Breast epithelium (tissue), 4 donors: Measurements from ENCODE around the gene BBS9. TPM values are rescaled to one million over a fixed set of nuclear protein-coding genes. Genes with fewer than 3 reads are reported as not detected.

Experiments used
- DNase-seq, 2 donors: peaks; one replicate each; pipeline ENCODE4 v3.0.0-alpha.2; 2019; ENCODE audit warnings: low spot score in 2 of 2
- H3K27ac ChIP-seq, 2 donors: fragments of 200-600 bp; sonication (generic) in 1 of 2; one replicate each; pipeline ENCODE4 v1.5.1; 2016 to 2019; ENCODE audit warnings: mild to moderate bottlenecking in 1 of 2
- H3K27me3 ChIP-seq, 2 donors: fragments of 200-600 bp; sonication (generic) in 1 of 2; one replicate each; pipeline versions ENCODE4 v1.5.1 to v1.6.0; 2017 to 2019; ENCODE audit warnings: control low read depth in 1 of 2, mild to moderate bottlenecking in 1 of 2
- H3K36me3 ChIP-seq: fragments of 200-600 bp; one replicate; pipeline ENCODE4 v1.5.1; 2019
- H3K4me1 ChIP-seq, 2 donors: fragments of 200-600 bp; sonication (generic); one replicate each; pipeline ENCODE4 v1.5.1; 2016 to 2019; ENCODE audit warnings: control low read depth in 1 of 2
- H3K4me3 ChIP-seq, 3 donors: fragments of 200-600 bp; sonication (generic); 1 replicate in 2 of 3; 2 replicates in 1 of 3; pipeline ENCODE4 v1.5.1; 2016 to 2019; ENCODE audit warnings: mild to moderate bottlenecking in 3 of 3, moderate library complexity in 2 of 3
- H3K9me3 ChIP-seq, 2 donors: fragments of 200-600 bp; sonication (generic) in 1 of 2; one replicate each; pipeline ENCODE4 v1.5.1; 2016 to 2019; ENCODE audit warnings: control low read depth in 1 of 2
- POLR2A ChIP-seq: fragments of 450-650 bp; IDR thresholded peaks from one replicate; pipeline ENCODE4 v1.6.1; 2016; ENCODE audit warnings: antibody characterized with exemption, mild to moderate bottlenecking, moderate library complexity
- POLR2AphosphoS5 ChIP-seq, 3 donors: sonication (generic); formaldehyde crosslinking; IDR thresholded peaks; one replicate each; pipeline ENCODE4 v1.6.1; 2017; ENCODE audit warnings: antibody characterized with exemption in 3 of 3
- intact Hi-C: fragments of 100-400 bp; cut with DNase I; formaldehyde crosslinking; loops from one replicate; pipeline ENCODE4 v1.15.1; 2023; ENCODE audit warnings: low total_unique reads
- total RNA-seq, 3 donors: library from RNA; depleted of rRNA; stranded (reverse); fragments of >200 nt; gene quantifications; one replicate each; pipeline ENCODE4 v1.1.0, GENCODE V29; 2016
- TF ChIP-seq, protein P1 (sequence below), 3 donors: fragments of 450-650 bp; IDR thresholded peaks; one replicate each; pipeline ENCODE4 v1.5.1; 2016 to 2017; ENCODE audit warnings: antibody characterized with exemption in 3 of 3, mild to moderate bottlenecking in 3 of 3, moderate library complexity in 3 of 3

Gene BBS9
- total RNA-seq, 3 donors from 2014 or later: 27.4 to 49.5 (median 43.6) TPM

GRCh38 chr7:33485747-33486493 lies 356.6 kb downstream of the BBS9 start:
- intact Hi-C loops: no loop called here
- no peak overlapping the region for H3K4me3 ChIP-seq
- H3K27ac ChIP-seq: no peak overlapping the region
- TF ChIP-seq POLR2A (no peak), POLR2AphosphoS5 (IDR thresholded peaks at IDR 0.05) (no peak)
- DNase-seq: no peak
- no peaks in the 10 kb centered on the region for H3K36me3 ChIP-seq
- no peaks in the 10 kb centered on the region for H3K27me3 ChIP-seq
- no peaks in the 10 kb centered on the region for H3K4me1 ChIP-seq
- H3K9me3 ChIP-seq: no peaks in the 10 kb centered on the region

DNA sequence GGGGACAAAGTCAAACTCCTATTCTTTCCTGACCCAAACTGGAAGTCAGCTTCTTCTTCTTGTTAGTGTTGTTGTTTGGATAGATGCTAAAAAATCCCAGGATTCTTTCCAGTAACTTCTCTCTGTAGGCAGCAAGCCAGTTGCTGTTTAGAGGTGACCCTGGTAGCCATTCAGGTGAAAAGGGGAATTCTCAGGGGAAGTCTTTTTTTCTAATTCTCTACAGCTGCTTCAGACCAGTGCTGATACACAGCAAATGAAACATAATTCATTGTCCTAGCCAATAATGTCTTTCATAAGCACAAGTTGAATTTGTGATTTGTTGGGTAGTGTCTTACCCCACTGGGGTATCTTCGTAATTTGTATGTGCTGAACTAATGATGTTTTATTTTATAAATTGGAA lies 357.3 kb downstream of the BBS9 start:
- no peaks in the 10 kb centered on the region for H3K9me3 ChIP-seq
- no peaks in the 10 kb centered on the region for H3K36me3 ChIP-seq
- H3K4me3 ChIP-seq: no peak overlapping the region
- no peaks in the 10 kb centered on the region for H3K4me1 ChIP-seq
- no peak overlapping the region for H3K27ac ChIP-seq
- intact Hi-C loops: no loop called here
- DNase-seq: no peak
- no peak for TF ChIP-seq POLR2A
- TF ChIP-seq POLR2AphosphoS5 (IDR thresholded peaks at IDR 0.05): no peak
- TF ChIP-seq, protein P1, sequence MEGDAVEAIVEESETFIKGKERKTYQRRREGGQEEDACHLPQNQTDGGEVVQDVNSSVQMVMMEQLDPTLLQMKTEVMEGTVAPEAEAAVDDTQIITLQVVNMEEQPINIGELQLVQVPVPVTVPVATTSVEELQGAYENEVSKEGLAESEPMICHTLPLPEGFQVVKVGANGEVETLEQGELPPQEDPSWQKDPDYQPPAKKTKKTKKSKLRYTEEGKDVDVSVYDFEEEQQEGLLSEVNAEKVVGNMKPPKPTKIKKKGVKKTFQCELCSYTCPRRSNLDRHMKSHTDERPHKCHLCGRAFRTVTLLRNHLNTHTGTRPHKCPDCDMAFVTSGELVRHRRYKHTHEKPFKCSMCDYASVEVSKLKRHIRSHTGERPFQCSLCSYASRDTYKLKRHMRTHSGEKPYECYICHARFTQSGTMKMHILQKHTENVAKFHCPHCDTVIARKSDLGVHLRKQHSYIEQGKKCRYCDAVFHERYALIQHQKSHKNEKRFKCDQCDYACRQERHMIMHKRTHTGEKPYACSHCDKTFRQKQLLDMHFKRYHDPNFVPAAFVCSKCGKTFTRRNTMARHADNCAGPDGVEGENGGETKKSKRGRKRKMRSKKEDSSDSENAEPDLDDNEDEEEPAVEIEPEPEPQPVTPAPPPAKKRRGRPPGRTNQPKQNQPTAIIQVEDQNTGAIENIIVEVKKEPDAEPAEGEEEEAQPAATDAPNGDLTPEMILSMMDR (IDR thresholded peaks at IDR 0.05): no peak
- no peaks in the 10 kb centered on the region for H3K27me3 ChIP-seq

DNA sequence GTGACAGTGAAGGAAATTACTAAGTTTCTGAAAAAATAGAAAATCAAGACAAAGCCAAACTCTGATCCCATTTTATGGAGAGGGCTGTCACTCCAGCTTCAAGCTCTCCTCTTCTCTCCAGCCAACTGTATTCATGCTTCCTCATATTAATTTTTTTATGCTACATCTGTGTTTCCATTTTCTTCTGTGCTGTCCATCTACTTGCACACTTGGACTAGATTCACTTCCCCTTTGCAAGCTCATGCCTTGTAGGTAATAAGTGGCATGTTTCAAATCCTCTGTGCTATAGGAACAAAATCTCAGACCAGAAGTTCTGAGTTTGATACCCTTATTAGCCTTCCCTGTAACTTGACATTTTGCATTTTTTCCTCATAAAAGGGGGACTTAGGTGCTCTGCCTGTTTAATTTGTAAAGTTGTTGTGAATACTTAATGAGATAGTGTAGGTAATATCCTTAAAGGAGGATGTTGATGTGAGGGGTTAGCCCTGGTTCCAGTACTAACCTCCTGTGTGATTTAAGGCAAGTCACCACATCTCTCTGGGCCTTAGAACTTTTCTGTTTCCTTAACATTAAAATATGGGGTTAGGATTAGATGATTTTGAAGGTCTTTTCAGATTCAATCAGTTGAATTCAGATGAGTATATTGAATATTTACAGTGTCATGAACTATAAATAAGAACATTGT lies 358.8 kb downstream of the BBS9 start:
- Histone ChIP-seq H3K9me3 (no peaks in the 10 kb centered on the region), H3K4me3 (no peak overlapping the region), H3K27me3 (no peaks in the 10 kb centered on the region), H3K36me3 (no peaks in the 10 kb centered on the region), H3K4me1 (no peaks in the 10 kb centered on the region), H3K27ac (no peak overlapping the region)
- DNase-seq: no peak
- intact Hi-C loops: no loop called here
- TF ChIP-seq, protein P1 (IDR thresholded peaks at IDR 0.05): no peak

GRCh38 chr7:33494474-33494873 lies 365.1 kb downstream of the BBS9 start:
- no peak for DNase-seq
- Histone ChIP-seq H3K27me3 (no peaks in the 10 kb centered on the region), H3K36me3 (no peaks in the 10 kb centered on the region), H3K9me3 (no peaks in the 10 kb centered on the region), H3K4me3 (no peak overlapping the region), H3K27ac (no peak overlapping the region), H3K4me1 (no peaks in the 10 kb centered on the region)
- intact Hi-C loops: no loop called here
- TF ChIP-seq POLR2A: no peak
- TF ChIP-seq POLR2AphosphoS5 (IDR thresholded peaks at IDR 0.05): no peak
- TF ChIP-seq, protein P1 (IDR thresholded peaks at IDR 0.05): no peak

- Histone ChIP-seq H3K9me3 (no peaks in the 10 kb centered on the region), H3K36me3 (no peaks in the 10 kb centered on the region), H3K4me1 (no peaks in the 10 kb centered on the region), H3K27ac (no peak overlapping the region), H3K4me3 (no peak overlapping the region), H3K27me3 (no peaks in the 10 kb centered on the region)
- TF ChIP-seq POLR2A: no peak
- TF ChIP-seq, protein P1 (IDR thresholded peaks at IDR 0.05): no peak
- TF ChIP-seq POLR2AphosphoS5 (IDR thresholded peaks at IDR 0.05): no peak
- DNase-seq: no peak
- intact Hi-C loops: no loop called here
These were observed 365.8 kb downstream of the BBS9 start for GRCh38 chr7:33495207-33495606.
